ENCODE data around the gene PPL.

DNA sequence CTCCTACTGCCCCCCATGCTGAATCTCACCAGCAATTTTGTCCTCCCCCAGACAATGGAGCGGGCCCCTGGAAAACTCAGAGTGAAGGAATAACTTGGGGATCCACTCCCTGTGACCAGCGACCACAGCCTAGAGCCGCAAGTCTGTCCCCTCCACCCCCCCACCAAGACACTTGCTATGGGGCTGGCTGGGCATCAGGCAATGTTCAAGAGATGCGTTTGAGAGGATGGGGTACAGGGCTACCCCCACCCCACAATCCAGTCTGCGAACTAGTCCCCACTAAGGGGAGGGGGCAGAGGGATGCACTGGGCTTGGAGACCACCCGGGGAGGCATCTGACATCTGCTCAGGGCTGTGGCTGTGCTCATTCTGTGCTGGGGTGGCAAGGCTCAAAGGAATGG, 2.4 kb downstream of the PPL start:
- TF ChIP-seq EP300 (IDR thresholded peaks at IDR 0.05), result no peak
- no peak for TF ChIP-seq CTCF (IDR thresholded peaks at IDR 0.05)
